Suprapubic skin (tissue), 4 donors: ENCODE measurements around the gene GAS7. TPM values are rescaled to one million over a fixed set of nuclear protein-coding genes. Genes with fewer than 3 reads are reported as not detected.

Experiments used
- DNase-seq, 2 donors: peaks; one replicate each; pipeline ENCODE4 v3.0.0-alpha.2; 2019; ENCODE audit warnings: low spot score in 2 of 2
- H3K27ac ChIP-seq: fragments of 200-600 bp; sonication (generic); one replicate; pipeline ENCODE4 v1.5.1; 2019
- H3K27me3 ChIP-seq: fragments of 200-600 bp; sonication (generic); one replicate; pipeline ENCODE4 v1.5.1; 2019
- H3K36me3 ChIP-seq: fragments of 200-600 bp; sonication (generic); one replicate; pipeline ENCODE4 v1.5.1; 2019
- H3K4me1 ChIP-seq: fragments of 200-600 bp; sonication (generic); one replicate; pipeline ENCODE4 v1.5.1; 2019
- H3K4me3 ChIP-seq: fragments of 200-600 bp; sonication (generic); one replicate; pipeline ENCODE4 v1.5.1; 2019; ENCODE audit warnings: mild to moderate bottlenecking
- H3K9me3 ChIP-seq: fragments of 200-600 bp; sonication (generic); one replicate; pipeline ENCODE4 v1.5.1; 2019
- CTCF ChIP-seq, 2 donors: fragments of 200-600 bp in 1 of 2; fragments of 450-650 bp in 1 of 2; sonication (generic) in 1 of 2; IDR thresholded peaks; one replicate each; pipeline ENCODE4 v1.5.1; 2016 to 2019; ENCODE audit warnings: antibody characterized with exemption in 2 of 2, mild to moderate bottlenecking in 1 of 2, moderate library complexity in 1 of 2
- EP300 ChIP-seq: sonication (generic); formaldehyde crosslinking; IDR thresholded peaks from one replicate; pipeline ENCODE4 v1.6.1; 2017; ENCODE audit warnings: antibody characterized with exemption
- POLR2A ChIP-seq, 2 donors: fragments of 450-650 bp; IDR thresholded peaks; one replicate each; pipeline ENCODE4 v1.6.1; 2017; ENCODE audit warnings: antibody characterized with exemption in 2 of 2, mild to moderate bottlenecking in 2 of 2, moderate library complexity in 2 of 2
- POLR2AphosphoS5 ChIP-seq, 3 donors: sonication (generic); formaldehyde crosslinking; IDR thresholded peaks; one replicate each; pipeline ENCODE4 v1.6.1; 2017; ENCODE audit warnings: antibody characterized with exemption in 3 of 3
- WGBS: methylation state at CpG from one replicate; pipeline ENCODE4 v1.1.5; 2018; 5-methylcytosine and 5-hydroxymethylcytosine counted together
- total RNA-seq, 4 donors: library from RNA; depleted of rRNA; stranded (reverse); fragments of >200 nt; gene quantifications; one replicate each; pipeline ENCODE4 v1.1.0, GENCODE V29; 2016

The GAS7 gene
- total RNA-seq, 4 donors from 2014 or later, result 45.7 to 106 (median 74.2) TPM

DNA sequence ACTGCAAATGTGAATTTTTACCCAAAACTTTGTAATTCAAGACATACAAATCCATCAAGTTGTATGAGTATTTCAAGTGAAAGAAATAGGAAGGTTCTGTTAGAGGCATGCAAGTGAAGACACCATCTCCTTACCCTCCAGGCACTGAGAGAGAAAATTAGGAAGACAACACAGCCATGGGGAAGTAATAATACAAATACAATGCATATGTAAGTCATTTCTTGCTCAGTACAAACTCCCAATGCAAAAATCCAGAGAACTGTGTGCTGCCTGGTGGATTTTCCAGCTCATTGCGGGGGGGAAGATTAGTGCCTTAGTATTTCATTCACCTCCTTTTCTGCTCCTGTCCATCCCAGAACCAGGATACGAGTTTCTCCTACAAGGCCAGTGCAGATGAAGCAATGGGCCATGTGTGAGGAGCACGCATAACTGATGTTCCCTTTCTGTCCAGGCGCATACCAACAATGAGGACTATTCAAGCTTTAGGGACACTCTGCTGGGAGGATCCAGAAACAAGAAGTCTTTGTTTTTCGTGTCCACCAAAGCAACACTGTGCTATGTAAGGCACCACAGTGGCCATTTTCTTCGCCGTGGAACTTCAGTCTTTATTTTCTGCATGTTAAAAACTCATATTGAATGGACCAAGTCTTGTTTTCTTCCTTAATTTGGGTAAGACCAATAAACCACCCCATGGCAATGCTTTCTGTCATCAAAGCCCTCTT lies 149.6 kb downstream of the GAS7 start:
- 83% methylated on average over 7 of the region's 7 CpGs for WGBS
- TF ChIP-seq EP300 (no peak), POLR2AphosphoS5 (IDR thresholded peaks at IDR 0.05) (no peak), POLR2A (IDR thresholded peaks at IDR 0.05) (no peak), CTCF (IDR thresholded peaks at IDR 0.05) (no peak)
- DNase-seq, result no peak

GRCh38 chr17:10046786-10047785 lies 151.3 kb downstream of the GAS7 start:
- H3K27ac ChIP-seq, result no peak overlapping the region
- no peaks in the 10 kb centered on the region for H3K9me3 ChIP-seq
- 71% methylated on average over 13 of the region's 13 CpGs for WGBS

More for the DNA sequence above, 149.6 kb downstream of the GAS7 start:
- no peaks in the 10 kb centered on the region for H3K27me3 ChIP-seq
- H3K4me3 ChIP-seq, result no peak overlapping the region
- H3K4me1 ChIP-seq, result peaks cover 25% of the 10 kb centered on the region
- no peaks in the 10 kb centered on the region for H3K9me3 ChIP-seq
- H3K36me3 ChIP-seq, result no peaks in the 10 kb centered on the region
- H3K27ac ChIP-seq, result peak overlapping the region; percentile 19

DNA sequence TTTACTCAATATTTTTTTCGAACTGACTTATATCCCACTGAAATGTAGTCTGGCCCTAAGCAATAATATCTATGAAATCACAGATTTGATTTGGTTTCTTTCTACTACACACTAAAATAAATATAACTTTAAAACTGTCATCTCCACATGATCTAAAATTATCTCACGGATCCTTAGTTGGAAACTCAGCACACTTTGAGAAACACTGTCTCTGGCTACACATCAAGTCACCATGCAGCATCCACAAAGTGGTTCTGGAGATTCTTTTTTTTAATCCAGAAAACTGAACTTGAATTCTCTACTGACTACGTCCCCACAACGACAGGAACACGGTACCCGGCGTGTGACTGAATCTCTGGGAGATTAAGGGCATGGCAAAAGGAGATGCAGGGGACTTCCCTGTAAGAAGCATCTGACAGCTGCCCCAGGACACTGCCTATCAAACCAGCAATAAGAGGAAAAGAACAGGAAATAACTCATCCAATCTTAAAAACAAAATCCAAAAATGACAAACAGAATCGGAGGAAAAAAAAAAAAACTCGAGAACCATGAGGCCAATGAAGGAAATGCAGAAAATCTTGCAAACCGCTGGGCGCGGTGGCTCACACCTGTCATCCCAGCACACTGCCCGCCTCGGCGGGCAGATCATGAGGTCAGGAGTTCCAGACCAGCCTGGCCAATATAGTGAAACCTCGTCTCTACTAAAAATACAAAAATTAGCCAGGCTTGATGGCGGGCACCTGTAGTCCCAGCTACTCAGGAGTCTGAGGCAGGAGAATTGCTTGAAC lies 152.3 kb downstream of the GAS7 start:
- Histone ChIP-seq H3K27me3 (no peaks in the 10 kb centered on the region), H3K9me3 (no peaks in the 10 kb centered on the region), H3K27ac (no peak overlapping the region), H3K4me3 (no peak overlapping the region), H3K36me3 (no peaks in the 10 kb centered on the region), H3K4me1 (peaks cover 43% of the 10 kb centered on the region)
- 74% methylated on average over 17 of the region's 17 CpGs for WGBS
- DNase-seq, result no peak
- TF ChIP-seq EP300 (no peak), CTCF (IDR thresholded peaks at IDR 0.05) (no peak), POLR2AphosphoS5 (IDR thresholded peaks at IDR 0.05) (no peak), POLR2A (IDR thresholded peaks at IDR 0.05) (no peak)

More at GRCh38 chr17:10046786-10047785, 151.3 kb downstream of the GAS7 start:
- DNase-seq, result no peak
- Histone ChIP-seq H3K4me3 (no peak overlapping the region), H3K36me3 (no peaks in the 10 kb centered on the region), H3K4me1 (peaks cover 41% of the 10 kb centered on the region), H3K27me3 (no peaks in the 10 kb centered on the region)
- TF ChIP-seq CTCF (IDR thresholded peaks at IDR 0.05) (no peak), EP300 (no peak), POLR2A (IDR thresholded peaks at IDR 0.05) (no peak), POLR2AphosphoS5 (IDR thresholded peaks at IDR 0.05) (no peak)

DNA sequence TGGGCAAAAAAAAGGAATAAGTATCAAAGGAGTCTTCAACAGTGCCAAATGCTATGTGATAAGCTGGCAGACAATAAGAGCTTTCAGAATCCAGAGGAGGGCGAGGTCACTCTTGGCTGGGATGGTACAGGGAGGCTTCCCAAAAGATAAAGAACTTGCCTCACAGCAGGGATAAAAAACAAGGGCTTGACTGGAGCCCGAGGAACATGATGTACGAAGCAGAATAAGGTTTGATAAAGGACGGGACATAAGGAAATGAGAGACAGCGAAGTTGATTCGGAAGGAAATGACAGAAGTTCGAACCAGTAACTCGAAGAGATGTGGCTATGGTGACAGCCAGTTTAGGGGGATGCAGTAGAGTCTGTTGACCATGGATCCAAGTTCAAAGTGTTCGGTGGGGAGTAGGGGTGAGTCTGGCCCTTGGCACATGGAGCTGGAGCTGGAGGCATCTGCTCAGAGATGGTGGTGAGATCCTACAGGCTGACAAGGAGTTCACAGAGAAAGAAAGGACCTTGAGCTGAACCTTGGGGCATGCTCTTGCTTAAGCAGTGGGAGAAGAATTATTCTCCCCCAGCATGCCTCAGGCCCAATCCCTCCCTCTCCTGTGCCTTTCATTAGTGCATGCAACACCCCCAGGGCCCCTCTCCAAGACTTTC lies 155.7 kb downstream of the GAS7 start:
- H3K4me3 ChIP-seq, result no peak overlapping the region
- no peaks in the 10 kb centered on the region for H3K27me3 ChIP-seq
- WGBS, result 59% methylated on average over 9 of the region's 9 CpGs
- peaks cover 28% of the 10 kb centered on the region for H3K4me1 ChIP-seq
- TF ChIP-seq EP300 (no peak), POLR2AphosphoS5 (IDR thresholded peaks at IDR 0.05) (peak in 1 of 3 donors; percentile 66), POLR2A (IDR thresholded peaks at IDR 0.05) (no peak), CTCF (IDR thresholded peaks at IDR 0.05) (no peak)
- H3K27ac ChIP-seq, result peak overlapping the region; percentile 78
- H3K36me3 ChIP-seq, result no peaks in the 10 kb centered on the region
- no peaks in the 10 kb centered on the region for H3K9me3 ChIP-seq
- DNase-seq, result no peak
